ENCODE measurements around the gene NUP205. TPM values are rescaled to one million over a fixed set of nuclear protein-coding genes. Genes with fewer than 3 reads are reported as not detected.

Gene NUP205
- total RNA-seq, 4 donors from 2014 or later = 28.6 to 68.2 (median 42.1) TPM

DNA sequence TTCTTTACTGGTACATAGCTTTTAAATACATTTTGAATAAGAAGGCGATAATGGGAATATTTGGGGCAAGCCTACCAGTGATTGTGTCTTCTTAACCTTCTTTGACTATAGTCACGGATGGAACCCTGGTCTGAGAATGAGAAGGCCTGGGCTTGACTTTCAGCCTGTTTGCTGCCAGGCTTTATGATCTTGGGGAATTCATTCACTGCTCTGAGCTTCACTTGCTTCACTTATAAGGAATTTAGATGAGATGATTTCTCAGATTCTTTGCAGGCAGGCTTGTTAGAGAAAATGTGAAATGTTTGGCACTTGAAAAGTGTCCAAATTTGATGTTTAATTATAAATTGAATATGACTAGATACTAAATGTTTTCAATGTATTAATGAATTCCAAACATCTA lies 42.5 kb downstream of the NUP205 start:
- 76 to 84% methylated on average over 2 of the region's 2 CpGs for WGBS, 2 donors
- Histone ChIP-seq H3K27me3 (no peaks in the 10 kb centered on the region), H3K9me3 (no peaks in the 10 kb centered on the region), H3K4me3 (no peak overlapping the region), H3K27ac (no peak overlapping the region), H3K36me3 (peaks cover 0 to 58% (median 0%) of the 10 kb centered on the region in 3 donors), H3K4me1 (peaks cover 0 to 15% (median 0%) of the 10 kb centered on the region in 4 donors)
- TF ChIP-seq EP300 (IDR thresholded peaks at IDR 0.05) (no peak), POLR2A (IDR thresholded peaks at IDR 0.05) (no peak)
- no peak for DNase-seq (ENCODE audit: low spot score in 2 of 2)

DNA sequence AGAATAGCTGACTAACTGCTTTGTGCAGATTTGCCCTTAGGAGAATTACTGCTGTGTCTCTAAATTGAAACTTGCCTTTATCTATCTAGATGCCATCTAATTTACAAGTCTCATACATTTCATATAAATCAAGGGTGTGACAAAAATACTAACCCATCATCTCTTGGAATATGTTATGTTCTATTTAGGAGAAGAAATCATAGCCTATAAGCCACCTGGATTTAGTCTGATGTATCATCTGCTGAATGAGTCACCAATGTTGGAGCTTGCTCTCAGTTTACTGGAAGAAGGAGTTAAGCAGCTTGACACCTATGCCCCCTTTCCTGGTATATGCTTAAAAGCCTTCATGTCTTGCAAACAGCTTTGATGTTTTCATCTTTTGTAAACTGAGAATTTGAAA lies 43.5 kb downstream of the NUP205 start:
- no peak overlapping the region for H3K4me3 ChIP-seq
- H3K27me3 ChIP-seq = no peaks in the 10 kb centered on the region
- H3K4me1 ChIP-seq = peaks cover 0 to 15% (median 0%) of the 10 kb centered on the region in 4 donors
- TF ChIP-seq, protein P1, sequence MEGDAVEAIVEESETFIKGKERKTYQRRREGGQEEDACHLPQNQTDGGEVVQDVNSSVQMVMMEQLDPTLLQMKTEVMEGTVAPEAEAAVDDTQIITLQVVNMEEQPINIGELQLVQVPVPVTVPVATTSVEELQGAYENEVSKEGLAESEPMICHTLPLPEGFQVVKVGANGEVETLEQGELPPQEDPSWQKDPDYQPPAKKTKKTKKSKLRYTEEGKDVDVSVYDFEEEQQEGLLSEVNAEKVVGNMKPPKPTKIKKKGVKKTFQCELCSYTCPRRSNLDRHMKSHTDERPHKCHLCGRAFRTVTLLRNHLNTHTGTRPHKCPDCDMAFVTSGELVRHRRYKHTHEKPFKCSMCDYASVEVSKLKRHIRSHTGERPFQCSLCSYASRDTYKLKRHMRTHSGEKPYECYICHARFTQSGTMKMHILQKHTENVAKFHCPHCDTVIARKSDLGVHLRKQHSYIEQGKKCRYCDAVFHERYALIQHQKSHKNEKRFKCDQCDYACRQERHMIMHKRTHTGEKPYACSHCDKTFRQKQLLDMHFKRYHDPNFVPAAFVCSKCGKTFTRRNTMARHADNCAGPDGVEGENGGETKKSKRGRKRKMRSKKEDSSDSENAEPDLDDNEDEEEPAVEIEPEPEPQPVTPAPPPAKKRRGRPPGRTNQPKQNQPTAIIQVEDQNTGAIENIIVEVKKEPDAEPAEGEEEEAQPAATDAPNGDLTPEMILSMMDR (IDR thresholded peaks at IDR 0.05) = no peak
- TF ChIP-seq POLR2A (IDR thresholded peaks at IDR 0.05) (no peak), EP300 (IDR thresholded peaks at IDR 0.05) (no peak)
- H3K36me3 ChIP-seq = peaks cover 0 to 53% (median 0%) of the 10 kb centered on the region in 3 donors
- no peaks in the 10 kb centered on the region for H3K9me3 ChIP-seq
- H3K27ac ChIP-seq = peak overlapping the region in 1 of 4 donors; percentile 69
- no peak for DNase-seq (ENCODE audit: low spot score in 2 of 2)

DNA sequence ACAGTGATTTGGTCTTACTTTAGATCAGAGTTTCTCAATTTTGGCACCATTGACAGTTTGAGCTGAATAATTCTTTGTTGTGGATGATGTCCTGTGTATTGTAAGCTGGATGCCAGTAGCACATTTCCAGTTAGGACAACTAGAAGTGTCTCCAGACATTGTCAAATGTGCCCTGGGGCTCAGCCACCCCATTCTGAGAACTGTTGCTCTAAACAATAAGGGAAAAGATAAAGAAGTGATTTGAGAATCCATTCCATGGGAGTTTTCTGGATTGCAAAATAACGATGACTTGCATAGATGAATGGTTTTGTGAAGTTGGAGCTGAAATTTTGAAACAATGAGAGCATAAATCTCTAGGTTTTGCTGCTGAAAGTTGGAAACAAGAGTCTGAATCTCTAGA lies 44.6 kb downstream of the NUP205 start:
- WGBS, 2 donors = 49 to 53% methylated on average over 1 of the region's 1 CpG
- peak overlapping the region in 2 of 4 donors; percentile 17 to 69 for H3K27ac ChIP-seq
- TF ChIP-seq EP300 (IDR thresholded peaks at IDR 0.05) = no peak
- TF ChIP-seq, protein P1 (IDR thresholded peaks at IDR 0.05) = no peak
- no peak for TF ChIP-seq POLR2A (IDR thresholded peaks at IDR 0.05)

DNA sequence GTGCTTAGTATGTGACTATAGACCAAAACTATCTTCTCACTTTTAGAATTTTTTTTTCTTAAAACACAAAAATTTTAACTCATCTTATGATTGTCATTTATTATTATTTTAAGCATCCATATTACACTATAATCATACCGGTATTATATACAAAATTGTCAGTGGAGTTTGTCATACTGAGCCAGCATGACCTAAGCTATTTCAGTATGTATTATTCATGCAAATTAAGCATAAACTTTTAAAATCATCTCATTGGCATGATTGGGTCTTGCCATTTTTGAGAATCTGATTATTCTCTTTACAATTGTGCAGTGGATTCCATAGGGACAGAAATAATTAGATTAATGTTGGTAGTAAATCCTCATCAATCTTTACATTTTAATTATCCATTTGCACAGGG lies 58.4 kb downstream of the NUP205 start:
- no peak for TF ChIP-seq EP300 (IDR thresholded peaks at IDR 0.05)
- TF ChIP-seq, protein P1 (IDR thresholded peaks at IDR 0.05) = no peak
- no peak for TF ChIP-seq POLR2A (IDR thresholded peaks at IDR 0.05)
- peaks cover 0 to 47% (median 0%) of the 10 kb centered on the region in 3 donors for H3K36me3 ChIP-seq
- H3K4me3 ChIP-seq = no peak overlapping the region
- peaks cover 0 to 11% (median 3%) of the 10 kb centered on the region in 4 donors for H3K4me1 ChIP-seq
- no peaks in the 10 kb centered on the region for H3K9me3 ChIP-seq
- WGBS, 2 donors = 94 to 97% methylated on average over 1 of the region's 1 CpG
- no peak for DNase-seq (ENCODE audit: low spot score in 2 of 2)
- no peaks in the 10 kb centered on the region for H3K27me3 ChIP-seq
- no peak overlapping the region for H3K27ac ChIP-seq

More for the DNA sequence above, 44.6 kb downstream of the NUP205 start:
- Histone ChIP-seq H3K4me3 (no peak overlapping the region), H3K4me1 (peaks cover 0 to 9% (median 0%) of the 10 kb centered on the region in 4 donors), H3K9me3 (no peaks in the 10 kb centered on the region), H3K27me3 (no peaks in the 10 kb centered on the region), H3K36me3 (peaks cover 0 to 64% (median 0%) of the 10 kb centered on the region in 3 donors)
- no peak for DNase-seq (ENCODE audit: low spot score in 2 of 2)

DNA sequence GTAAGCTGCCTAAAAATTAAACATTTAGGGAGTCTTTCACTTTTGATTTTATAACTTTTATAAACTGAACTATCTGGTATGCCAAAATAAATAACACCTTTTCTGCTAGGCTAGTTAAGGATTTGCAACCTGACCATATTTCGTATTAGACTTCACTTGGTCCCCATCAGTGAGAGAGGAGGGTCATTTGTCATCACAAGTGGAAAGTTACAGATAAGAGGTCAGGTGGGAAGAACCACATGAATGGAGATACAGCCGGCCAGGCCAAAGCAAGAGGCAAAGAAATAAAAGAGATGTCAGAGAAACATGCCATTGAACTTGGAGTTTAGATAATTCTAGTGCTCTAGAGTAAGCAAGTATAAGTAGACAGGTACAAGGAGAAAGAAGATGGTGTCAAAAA lies 60.1 kb downstream of the NUP205 start:
- H3K27ac ChIP-seq = no peak overlapping the region
- no peaks in the 10 kb centered on the region for H3K9me3 ChIP-seq
- H3K27me3 ChIP-seq = no peaks in the 10 kb centered on the region
- no peak overlapping the region for H3K4me3 ChIP-seq
- peaks cover 0 to 51% (median 0%) of the 10 kb centered on the region in 3 donors for H3K36me3 ChIP-seq
- 76 to 93% methylated on average over 2 of the region's 2 CpGs for WGBS, 2 donors
- no peak for DNase-seq (ENCODE audit: low spot score in 2 of 2)
- peaks cover 0 to 14% (median 6%) of the 10 kb centered on the region in 4 donors for H3K4me1 ChIP-seq
- TF ChIP-seq, protein P1 (IDR thresholded peaks at IDR 0.05) = no peak
- TF ChIP-seq POLR2A (IDR thresholded peaks at IDR 0.05) (no peak), EP300 (IDR thresholded peaks at IDR 0.05) (no peak)
